Osteocyte (in vitro differentiated cells): ENCODE data around the gene ASTN2. TPM values are rescaled to one million over a fixed set of nuclear protein-coding genes. Genes with fewer than 3 reads are reported as not detected.

Experiments
- DNase-seq: peaks from one replicate; pipeline ENCODE4 v3.0.0; 2021; ENCODE audit warnings: mixed read lengths; ENCODE audit not compliant: unreplicated experiment; ENCODE audit errors: extremely low spot score
- H3K27ac Mint-ChIP-seq: one replicate; pipeline ENCODE4 v1.8.0; 2021; ENCODE audit warnings: mild to moderate bottlenecking, mixed read lengths; ENCODE audit not compliant: unreplicated experiment
- H3K27me3 Mint-ChIP-seq: one replicate; pipeline ENCODE4 v1.8.0; 2021; ENCODE audit warnings: mixed read lengths; ENCODE audit not compliant: unreplicated experiment
- H3K36me3 Mint-ChIP-seq: one replicate; pipeline ENCODE4 v1.8.0; 2021; ENCODE audit warnings: mixed read lengths; ENCODE audit not compliant: unreplicated experiment
- H3K4me1 Mint-ChIP-seq: one replicate; pipeline ENCODE4 v1.8.0; 2021; ENCODE audit warnings: mixed read lengths; ENCODE audit not compliant: unreplicated experiment
- H3K4me3 Mint-ChIP-seq: one replicate; pipeline ENCODE4 v1.8.0; 2021; ENCODE audit warnings: mild to moderate bottlenecking, moderate library complexity, mixed read lengths; ENCODE audit not compliant: unreplicated experiment
- H3K9me3 Mint-ChIP-seq: one replicate; pipeline ENCODE4 v1.8.0; 2021; ENCODE audit warnings: mixed read lengths; ENCODE audit not compliant: unreplicated experiment
- CTCF ChIP-seq: fragments of 200-600 bp; sonication (generic); IDR thresholded peaks from 2 replicates; pipeline ENCODE4 v1.5.0; 2021; ENCODE audit warnings: antibody characterized with exemption, mild to moderate bottlenecking, moderate library complexity
- total RNA-seq: library from RNA; stranded (reverse); gene quantifications from 2 replicates; pipeline ENCODE4 v1.2.1, GENCODE V29; 2021

ASTN2 gene
- total RNA-seq, 1 donor from 2014 or later: 2.3 TPM

- Mint-ChIP-seq H3K4me1 (peaks cover 2% of the 10 kb centered on the region), H3K27ac (no peak overlapping the region), H3K4me3 (no peak overlapping the region), H3K36me3 (no peaks in the 10 kb centered on the region), H3K27me3 (peaks cover 39% of the 10 kb centered on the region), H3K9me3 (no peaks in the 10 kb centered on the region)
- no peak for DNase-seq
- TF ChIP-seq CTCF: no peak
Observed at GRCh38 chr9:116806075-116806474, 608.8 kb downstream of the ASTN2 start.

- no peak overlapping the region for H3K4me3 Mint-ChIP-seq
- no peak for DNase-seq
- peaks cover 49% of the 10 kb centered on the region for H3K27me3 Mint-ChIP-seq
- H3K36me3 Mint-ChIP-seq: no peaks in the 10 kb centered on the region
- no peak for TF ChIP-seq CTCF
- no peaks in the 10 kb centered on the region for H3K9me3 Mint-ChIP-seq
- peaks cover 3% of the 10 kb centered on the region for H3K4me1 Mint-ChIP-seq
- no peak overlapping the region for H3K27ac Mint-ChIP-seq
Observed at GRCh38 chr9:116800885-116801284, 614.0 kb downstream of the ASTN2 start.

GRCh38 chr9:116800074-116800473, 614.8 kb downstream of the ASTN2 start:
- Mint-ChIP-seq H3K36me3 (no peaks in the 10 kb centered on the region), H3K27me3 (peaks cover 48% of the 10 kb centered on the region), H3K4me1 (peaks cover 3% of the 10 kb centered on the region), H3K27ac (no peak overlapping the region), H3K4me3 (no peak overlapping the region), H3K9me3 (no peaks in the 10 kb centered on the region)
- DNase-seq: no peak
- TF ChIP-seq CTCF: no peak

GRCh38 chr9:116798521-116798920, 616.3 kb downstream of the ASTN2 start:
- peaks cover 3% of the 10 kb centered on the region for H3K4me1 Mint-ChIP-seq
- no peaks in the 10 kb centered on the region for H3K9me3 Mint-ChIP-seq
- H3K27me3 Mint-ChIP-seq: peaks cover 43% of the 10 kb centered on the region
- no peak for TF ChIP-seq CTCF
- no peak overlapping the region for H3K4me3 Mint-ChIP-seq
- no peak overlapping the region for H3K27ac Mint-ChIP-seq
- DNase-seq: no peak
- H3K36me3 Mint-ChIP-seq: no peaks in the 10 kb centered on the region

- Mint-ChIP-seq H3K4me3 (no peak overlapping the region), H3K4me1 (peaks cover 3% of the 10 kb centered on the region), H3K27ac (no peak overlapping the region), H3K36me3 (no peaks in the 10 kb centered on the region), H3K9me3 (no peaks in the 10 kb centered on the region), H3K27me3 (peaks cover 45% of the 10 kb centered on the region)
- no peak for DNase-seq
- TF ChIP-seq CTCF: no peak
Observed at GRCh38 chr9:116797276-116797675, 617.6 kb downstream of the ASTN2 start.
